GM12892 (cell line): ENCODE data around the gene EEPD1.

Experiments used
- POLR2A ChIP-seq: IDR thresholded peaks from 2 replicates; pipeline ENCODE4 v1.6.1; 2011; ENCODE audit warnings: low read depth, low read length, control low read depth
- POLR2AphosphoS5 ChIP-seq: IDR thresholded peaks from 2 replicates; pipeline ENCODE4 v1.6.1; 2011; ENCODE audit warnings: low read depth, low read length, control low read depth
- TAF1 ChIP-seq: IDR thresholded peaks from 2 replicates; pipeline ENCODE4 v1.6.1; 2011; ENCODE audit warnings: low read depth, mild to moderate bottlenecking, control low read depth, low read length, borderline replicate concordance

GRCh38 chr7:36190447-36191291, 37.6 kb downstream of the EEPD1 start:
- TF ChIP-seq POLR2AphosphoS5 (no peak), POLR2A (no peak), TAF1 (no peak)
